Measurements from ENCODE around the gene CHRNA3.

CHRNA3 gene

GRCh38 chr15:78620527-78621421 is at the start of gene CHRNA3:
TSS of gene CHRNA3 (minus strand) at chr15:78620996. CDS start at chr15:78620794, 202 bp downstream.
- no peak for DNase-seq

DNA sequence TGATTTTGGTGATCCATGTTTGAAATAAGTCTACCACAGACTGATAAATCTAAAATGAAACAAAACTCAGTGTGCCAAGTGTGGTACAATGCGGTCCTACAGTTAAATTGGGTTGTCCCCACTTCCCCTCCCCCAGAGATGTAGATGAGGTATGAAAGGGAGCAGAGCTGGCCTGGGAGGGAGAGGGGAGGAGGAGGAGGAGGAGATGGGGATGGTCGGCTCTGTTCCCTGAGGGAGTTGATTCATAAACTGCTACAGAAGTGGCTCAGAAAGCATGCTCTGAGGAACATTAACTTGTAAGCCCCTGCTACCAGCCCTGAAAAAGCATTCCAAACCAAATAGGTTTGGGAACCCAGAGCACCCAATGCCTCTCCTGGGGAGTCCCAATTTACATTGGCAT is 48.2 kb upstream of the CHRNA3 start:
- no peak for DNase-seq

DNA sequence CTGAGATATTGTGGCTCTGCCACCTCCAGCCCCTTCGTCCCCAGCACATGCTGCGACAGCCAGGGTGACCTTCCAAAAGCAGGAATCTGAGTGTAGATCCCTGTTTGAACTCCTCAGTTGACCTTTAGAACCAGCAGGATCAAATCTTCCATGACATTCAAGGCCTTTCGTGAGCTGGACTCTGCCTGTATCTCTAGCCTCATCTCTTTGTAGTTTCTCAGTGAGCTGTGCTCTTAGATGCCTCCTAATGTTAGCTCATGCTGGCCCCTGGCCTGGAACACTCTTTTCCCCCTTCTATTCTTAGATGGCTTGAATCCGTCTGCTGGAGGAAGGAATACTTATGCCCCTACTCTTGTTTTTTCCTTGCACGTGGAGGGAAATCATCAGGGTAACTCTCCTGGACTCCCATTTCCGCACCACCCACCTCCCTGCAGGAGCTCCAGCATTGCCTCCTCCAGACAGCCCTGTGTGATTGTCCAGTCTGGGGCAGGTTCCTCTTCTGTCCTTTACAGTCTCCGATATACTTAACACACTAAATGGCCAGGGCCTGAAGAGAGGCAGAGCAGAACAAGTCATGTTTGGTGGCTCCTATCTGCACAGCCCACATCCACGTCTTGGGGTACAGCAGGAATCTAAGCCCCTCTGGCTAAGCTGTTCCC is 46.9 kb upstream of the CHRNA3 start:
- DNase-seq: no peak

DNA sequence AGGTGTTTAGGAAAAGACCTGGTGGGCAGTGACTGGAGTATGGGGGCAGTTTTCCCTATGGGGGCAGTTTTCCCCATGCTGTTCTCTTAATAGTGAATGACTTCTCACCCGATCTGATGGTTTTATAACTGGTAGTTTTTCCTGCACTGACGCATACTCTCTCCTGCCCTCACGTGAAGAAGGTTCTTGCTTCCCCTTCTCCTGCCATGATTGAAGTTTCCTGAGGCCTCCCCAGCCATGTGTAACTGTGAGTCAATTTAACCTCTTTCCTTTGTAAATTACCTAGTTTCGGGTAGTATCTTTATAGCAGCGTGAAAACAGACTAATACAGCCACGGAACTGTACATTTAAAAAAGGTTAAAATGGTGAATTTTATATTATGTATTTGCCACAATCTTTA is 45.2 kb upstream of the CHRNA3 start:
- DNase-seq: no peak

- no peak for DNase-seq
These were observed 42.9 kb upstream of the CHRNA3 start for GRCh38 chr15:78663703-78664102.

DNA sequence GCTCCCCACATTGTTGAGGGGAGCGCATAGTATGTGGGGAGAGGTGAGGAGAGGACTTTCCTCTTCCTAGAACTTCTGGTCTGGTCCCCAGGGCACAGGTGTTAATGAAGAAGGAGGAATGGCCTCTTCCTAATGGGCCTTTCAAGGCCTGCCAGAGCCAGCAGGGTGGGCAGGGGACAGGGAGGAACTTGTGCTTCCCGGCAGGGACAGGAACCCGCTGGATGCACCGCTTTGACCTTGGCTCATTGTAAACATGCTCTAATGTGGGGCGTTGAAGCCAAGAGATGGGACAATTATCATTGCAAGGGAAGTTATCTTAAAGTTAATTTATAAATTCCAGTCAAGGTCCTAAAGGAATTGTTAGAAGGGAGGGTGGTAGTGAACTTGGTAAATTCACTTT is 41.2 kb upstream of the CHRNA3 start:
- no peak for DNase-seq

- no peak for DNase-seq
These were observed 40.2 kb upstream of the CHRNA3 start for GRCh38 chr15:78661001-78661400.

- DNase-seq: no peak
These were observed 39.8 kb upstream of the CHRNA3 start for GRCh38 chr15:78660584-78660983.

- DNase-seq: no peak
These were observed 38.0 kb upstream of the CHRNA3 start for GRCh38 chr15:78658823-78659222.

- DNase-seq: no peak
These were observed 33.5 kb upstream of the CHRNA3 start for GRCh38 chr15:78654272-78654671.

DNA sequence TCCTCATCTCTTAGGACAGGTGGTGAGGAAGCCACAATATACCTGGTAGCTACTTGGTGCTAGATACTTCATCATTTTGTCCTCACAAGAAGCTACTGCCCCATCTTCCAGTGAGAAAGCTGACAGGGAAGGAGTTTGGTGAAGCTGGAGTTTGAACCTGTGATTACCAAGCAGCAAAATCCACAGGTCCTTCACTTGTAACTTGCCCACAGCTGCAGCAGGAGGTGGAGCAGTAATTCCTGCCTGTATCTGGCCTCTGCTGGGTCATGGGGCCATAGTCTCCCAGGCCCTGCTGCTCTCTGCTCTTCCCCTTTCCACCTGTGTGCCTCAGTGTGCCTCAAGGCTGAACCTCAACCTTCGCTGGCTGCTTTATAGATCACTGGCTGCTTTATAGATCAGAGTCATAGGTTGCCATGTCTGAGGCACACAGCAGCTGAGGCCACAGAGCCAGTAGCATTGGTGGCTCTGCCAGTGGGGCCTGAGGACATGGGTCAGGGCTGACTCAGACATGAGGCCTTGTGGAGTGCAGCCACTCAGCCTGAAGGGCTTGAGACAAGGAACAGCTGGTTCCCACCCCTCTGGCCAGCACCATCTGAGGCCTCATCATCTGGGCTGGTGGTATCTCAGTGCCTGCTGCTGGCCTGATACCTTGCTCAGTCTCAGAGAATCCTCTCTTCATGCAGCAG is 31.3 kb upstream of the CHRNA3 start:
- DNase-seq: no peak

DNA sequence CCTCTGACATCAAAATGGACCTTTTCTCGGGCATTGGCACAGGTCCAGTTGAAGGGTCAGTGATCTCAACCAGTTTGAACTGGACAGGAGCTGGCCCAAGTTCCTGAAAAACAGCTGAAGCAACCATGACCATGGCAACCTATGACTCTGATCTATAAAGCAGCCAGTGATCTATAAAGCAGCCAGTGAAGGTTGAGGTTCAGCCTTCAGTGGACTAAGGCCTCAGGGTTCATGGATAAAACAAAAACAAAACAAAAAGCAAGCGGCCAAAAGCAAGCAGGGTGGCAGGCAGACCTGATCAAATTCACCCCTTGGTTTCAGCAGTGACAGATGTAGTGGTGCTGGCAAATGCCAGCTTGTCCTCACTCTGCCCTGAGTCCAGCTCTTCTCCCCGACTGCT is 30.2 kb upstream of the CHRNA3 start:
- DNase-seq: no peak

DNA sequence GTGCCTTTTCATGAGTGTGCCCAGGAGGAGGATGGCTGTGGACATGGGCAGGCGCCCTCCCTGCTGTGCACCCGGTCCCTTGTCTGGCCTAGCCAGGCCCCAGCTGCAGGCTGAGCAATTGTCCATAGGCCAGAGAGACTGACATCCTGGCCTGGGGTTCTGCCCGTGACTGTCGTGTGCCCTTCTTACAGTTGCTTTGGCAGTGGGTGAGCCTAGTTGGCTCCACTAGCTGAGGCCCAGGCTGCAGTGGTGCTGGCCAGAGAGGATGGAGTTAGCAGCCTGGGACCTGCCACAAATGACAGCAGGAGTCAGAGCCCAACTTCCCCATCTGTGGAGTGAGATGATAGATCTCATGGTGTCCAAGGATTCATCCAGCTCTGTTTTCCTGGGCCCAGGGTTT is 29.2 kb upstream of the CHRNA3 start:
- DNase-seq: no peak

- no peak for DNase-seq
These were observed 24.2 kb upstream of the CHRNA3 start for GRCh38 chr15:78645009-78645408.

DNA sequence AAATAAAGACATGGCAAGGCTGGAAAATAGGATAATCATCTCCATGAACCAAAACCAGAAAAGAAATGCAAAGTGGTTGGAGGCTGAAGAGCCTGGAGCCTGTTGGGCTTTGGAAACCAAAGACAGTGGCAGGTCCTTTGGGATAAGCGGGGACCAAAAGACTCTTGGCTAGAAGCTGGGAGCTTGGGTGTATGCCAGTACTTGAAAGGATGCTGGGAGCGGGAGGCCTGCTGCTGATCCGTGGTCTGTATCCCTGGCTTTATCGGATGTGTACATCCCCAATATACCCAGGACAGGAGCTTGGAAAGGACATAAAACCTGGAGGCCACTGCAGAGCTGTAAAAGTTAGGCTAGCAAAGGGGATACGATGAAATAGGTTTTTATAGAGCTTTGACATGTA is 21.5 kb upstream of the CHRNA3 start:
- DNase-seq: no peak

GRCh38 chr15:78641749-78642275 is 21.0 kb upstream of the CHRNA3 start:
- DNase-seq: no peak

DNA sequence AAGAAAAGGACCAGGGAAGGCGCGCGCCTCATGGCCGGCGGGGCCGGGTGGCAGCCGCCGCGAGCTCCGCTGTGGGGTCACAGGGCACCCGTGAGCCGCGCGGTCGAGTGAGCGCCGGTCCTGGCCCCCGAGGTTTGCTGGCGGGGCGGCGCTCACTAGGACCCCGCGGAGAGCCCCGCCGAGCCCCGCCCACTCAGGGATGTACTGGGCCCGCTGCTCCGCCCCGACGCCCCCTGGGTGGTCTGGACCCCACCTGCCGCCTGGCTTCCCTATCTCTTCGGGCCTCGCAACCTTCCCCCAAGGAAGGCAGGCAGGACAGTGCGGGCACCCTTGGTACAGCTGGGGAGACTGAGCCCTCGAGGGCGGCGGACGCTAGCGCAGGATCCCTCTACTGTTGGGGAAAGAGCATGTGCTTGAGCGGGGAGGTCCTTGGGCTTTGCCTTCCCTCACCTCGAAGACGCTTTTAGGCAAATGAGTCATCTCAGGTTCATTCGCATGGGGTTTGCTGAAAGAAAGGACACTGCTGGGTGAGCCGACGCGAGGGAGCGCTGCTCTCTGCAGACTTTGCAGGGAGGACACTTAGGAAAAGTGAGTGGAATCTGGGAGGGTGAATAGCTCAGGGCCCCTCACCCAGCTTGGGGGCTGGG is 20.4 kb upstream of the CHRNA3 start, which contains the start of gene CHRNB4:
CHRNB4 (minus strand) TSS at position 109 of the 647 bp plus-strand sequence; CDS start at position 32, 77 bp downstream.
- DNase-seq: peak; percentile 20

- no peak for DNase-seq
These were observed 19.8 kb upstream of the CHRNA3 start for GRCh38 chr15:78640527-78641101.

GRCh38 chr15:78638658-78639314 is 18.0 kb upstream of the CHRNA3 start:
- peak; percentile 41 for DNase-seq

DNA sequence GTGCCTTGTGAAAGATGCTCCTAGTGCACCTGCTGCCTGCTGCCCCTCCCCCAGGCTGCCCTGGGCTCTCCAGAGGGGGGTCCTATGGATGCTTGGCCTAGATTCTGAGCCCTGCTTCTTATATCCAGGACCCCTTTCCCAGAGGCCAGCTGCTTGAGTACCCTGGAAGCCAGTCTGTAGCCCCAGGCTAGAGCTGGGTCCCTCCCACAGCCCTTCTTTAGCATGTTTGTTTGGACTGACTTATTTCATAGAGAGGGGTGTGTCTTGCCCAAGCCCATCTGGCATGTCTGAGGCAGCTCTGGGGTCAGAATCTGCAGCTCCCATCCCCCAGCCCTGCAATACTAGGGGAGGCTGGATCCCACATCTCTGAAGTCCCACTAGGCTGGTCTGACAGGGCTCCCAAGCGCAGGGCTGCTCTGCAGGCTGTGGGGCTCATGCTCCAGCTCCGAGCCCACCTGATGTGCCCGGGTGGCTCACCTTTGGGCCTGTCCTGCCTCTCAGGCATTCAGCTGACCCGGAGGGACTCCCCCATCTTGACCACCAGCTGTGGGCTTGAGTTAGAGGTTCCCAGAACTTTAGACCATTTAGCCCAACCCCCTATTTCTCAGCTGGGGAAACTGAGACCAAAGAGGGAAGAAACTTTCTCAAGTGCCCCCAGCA is 17.1 kb upstream of the CHRNA3 start:
- no peak for DNase-seq

DNA sequence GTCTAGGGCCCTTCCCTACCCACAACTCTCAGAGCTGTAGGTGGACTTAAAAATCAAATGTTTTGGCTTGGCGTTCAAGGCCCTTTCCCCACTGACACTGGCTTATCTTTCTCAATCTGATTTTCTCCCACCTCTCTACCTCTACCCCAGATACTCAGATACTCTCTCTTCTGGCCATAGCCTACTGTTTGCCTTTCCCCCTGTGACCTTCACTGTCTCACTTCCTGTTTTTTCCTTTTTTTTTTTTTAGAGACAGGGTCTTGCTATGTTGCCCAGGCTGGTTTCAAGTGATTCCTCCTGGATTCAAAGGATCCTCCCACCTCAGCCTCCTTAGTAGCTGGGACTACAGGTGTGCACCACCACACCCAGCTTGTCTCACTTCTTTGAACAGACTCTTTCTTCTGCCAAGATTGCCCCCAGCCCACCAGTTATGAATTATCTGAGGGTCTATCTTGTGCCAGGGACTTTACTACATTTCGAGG is 15.6 kb upstream of the CHRNA3 start:
- no peak for DNase-seq
